ENCODE measurements around the gene RNF208. TPM values are rescaled to one million over a fixed set of nuclear protein-coding genes. Genes with fewer than 3 reads are reported as not detected.

RNF208 gene
- total RNA-seq, 1 donor from 2014 or later: 31.5 TPM

- peak overlapping the region; percentile 66 for H3K27ac ChIP-seq (replicated peaks)
- TF ChIP-seq, protein P1, sequence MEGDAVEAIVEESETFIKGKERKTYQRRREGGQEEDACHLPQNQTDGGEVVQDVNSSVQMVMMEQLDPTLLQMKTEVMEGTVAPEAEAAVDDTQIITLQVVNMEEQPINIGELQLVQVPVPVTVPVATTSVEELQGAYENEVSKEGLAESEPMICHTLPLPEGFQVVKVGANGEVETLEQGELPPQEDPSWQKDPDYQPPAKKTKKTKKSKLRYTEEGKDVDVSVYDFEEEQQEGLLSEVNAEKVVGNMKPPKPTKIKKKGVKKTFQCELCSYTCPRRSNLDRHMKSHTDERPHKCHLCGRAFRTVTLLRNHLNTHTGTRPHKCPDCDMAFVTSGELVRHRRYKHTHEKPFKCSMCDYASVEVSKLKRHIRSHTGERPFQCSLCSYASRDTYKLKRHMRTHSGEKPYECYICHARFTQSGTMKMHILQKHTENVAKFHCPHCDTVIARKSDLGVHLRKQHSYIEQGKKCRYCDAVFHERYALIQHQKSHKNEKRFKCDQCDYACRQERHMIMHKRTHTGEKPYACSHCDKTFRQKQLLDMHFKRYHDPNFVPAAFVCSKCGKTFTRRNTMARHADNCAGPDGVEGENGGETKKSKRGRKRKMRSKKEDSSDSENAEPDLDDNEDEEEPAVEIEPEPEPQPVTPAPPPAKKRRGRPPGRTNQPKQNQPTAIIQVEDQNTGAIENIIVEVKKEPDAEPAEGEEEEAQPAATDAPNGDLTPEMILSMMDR (IDR thresholded peaks at IDR 0.05; ENCODE audit: borderline replicate concordance): no peak
These were observed 3.2 kb downstream of the RNF208 start for GRCh38 chr9:137218754-137219271.

DNA sequence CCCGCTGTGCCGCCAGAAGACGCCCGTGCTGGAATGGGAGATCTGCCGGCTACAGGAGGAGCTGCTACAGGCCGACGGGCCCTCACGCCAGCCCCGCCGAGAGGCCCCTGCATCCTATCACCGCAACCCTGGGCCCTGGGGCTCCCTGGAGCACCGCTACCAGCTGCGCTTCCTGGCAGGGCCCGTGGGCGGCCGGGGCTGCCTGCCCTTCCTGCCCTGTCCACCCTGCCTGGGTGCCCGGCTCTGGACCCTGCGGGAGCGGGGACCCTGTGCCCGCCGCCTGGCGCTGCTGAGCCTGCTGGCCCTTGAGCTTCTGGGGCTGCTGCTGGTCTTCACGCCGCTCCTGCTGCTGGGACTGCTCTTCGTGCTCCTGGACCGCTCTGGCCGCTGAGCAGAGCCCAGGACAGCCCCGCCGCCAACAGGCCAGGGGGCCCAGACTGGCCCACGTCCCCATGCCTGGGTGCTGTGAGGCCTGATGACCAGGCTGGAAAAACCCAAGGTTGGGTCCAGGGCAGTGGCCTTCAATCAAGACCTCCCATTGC, 3.8 kb downstream of the RNF208 start:
- Histone ChIP-seq H3K27me3 (ENCODE audit: low read depth) (no peaks in the 10 kb centered on the region), H3K36me3 (peaks cover 15% of the 10 kb centered on the region), H3K4me3 (peak overlapping the region; percentile 59), H3K4me1 (peaks cover 52% of the 10 kb centered on the region), H3K27ac (replicated peaks) (peak overlapping the region; percentile 66), H3K9me3 (replicated peaks) (no peaks in the 10 kb centered on the region)
- TF ChIP-seq, protein P1 (IDR thresholded peaks at IDR 0.05; ENCODE audit: borderline replicate concordance): no peak
- intact Hi-C loops (cut with micrococcal nuclease): no loop called here
- DNase-seq: no peak

More at GRCh38 chr9:137218754-137219271, 3.2 kb downstream of the RNF208 start:
- DNase-seq: no peak
- H3K27me3 ChIP-seq (ENCODE audit: low read depth): no peaks in the 10 kb centered on the region
- H3K9me3 ChIP-seq (replicated peaks): no peaks in the 10 kb centered on the region
- H3K4me1 ChIP-seq: peaks cover 55% of the 10 kb centered on the region
- peaks cover 15% of the 10 kb centered on the region for H3K36me3 ChIP-seq
- H3K4me3 ChIP-seq: peak overlapping the region; percentile 59
- intact Hi-C loops (cut with micrococcal nuclease): no loop called here

DNA sequence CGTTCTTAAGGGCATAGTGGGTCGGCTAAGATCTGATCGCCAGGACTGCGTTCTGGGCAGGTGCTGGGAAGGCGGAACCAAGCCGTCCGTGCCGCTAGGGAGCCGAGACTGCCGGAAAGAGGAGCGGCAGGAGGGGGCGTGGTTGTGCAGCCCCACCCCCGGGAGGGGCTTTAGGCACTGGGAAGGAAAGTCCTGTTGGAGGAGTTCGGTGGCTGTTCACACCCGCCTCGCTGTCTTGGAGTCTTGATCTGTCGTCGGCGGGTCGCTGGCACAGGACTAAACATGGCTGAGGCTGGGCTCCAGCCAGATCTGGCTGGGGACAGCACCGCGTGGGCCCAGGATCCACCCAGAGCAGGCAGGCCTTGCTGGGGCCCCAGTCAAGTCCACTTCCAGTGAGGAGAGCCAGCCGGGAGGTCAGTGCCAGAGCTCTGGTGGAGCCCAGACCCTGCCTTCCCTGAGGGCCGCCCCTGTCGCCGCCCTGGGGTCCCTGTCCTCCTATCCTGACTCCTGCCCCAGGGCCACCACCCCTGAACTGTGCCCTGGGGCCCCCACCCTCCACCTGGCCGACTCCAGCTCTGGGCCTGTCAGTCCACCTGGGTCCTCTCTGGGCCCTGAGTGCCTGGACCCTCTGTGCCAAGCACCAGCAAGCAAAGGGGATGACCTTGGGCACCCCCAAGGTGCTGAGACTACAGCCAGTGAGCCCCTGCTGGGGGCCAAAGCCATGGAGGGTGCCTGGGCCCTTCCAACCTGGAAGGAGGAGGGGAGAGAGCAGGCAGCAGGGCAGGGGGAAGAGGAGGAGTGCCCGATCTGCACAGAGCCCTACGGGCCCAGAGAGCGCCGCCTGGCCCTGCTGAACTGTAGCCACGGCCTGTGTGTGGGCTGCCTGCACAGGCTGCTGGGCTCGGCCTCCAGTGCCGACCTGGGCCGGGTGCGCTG, 4.5 kb downstream of the RNF208 start:
- H3K4me3 ChIP-seq: peak overlapping the region; percentile 59
- peaks cover 45% of the 10 kb centered on the region for H3K4me1 ChIP-seq
- H3K27ac ChIP-seq (replicated peaks): peak overlapping the region; percentile 66
- H3K36me3 ChIP-seq: peaks cover 15% of the 10 kb centered on the region
- TF ChIP-seq, protein P1 (IDR thresholded peaks at IDR 0.05; ENCODE audit: borderline replicate concordance): no peak
- DNase-seq: peak; percentile 75
- H3K27me3 ChIP-seq (ENCODE audit: low read depth): no peaks in the 10 kb centered on the region
- intact Hi-C loops (cut with micrococcal nuclease): no loop called here
- H3K9me3 ChIP-seq (replicated peaks): no peaks in the 10 kb centered on the region

DNA sequence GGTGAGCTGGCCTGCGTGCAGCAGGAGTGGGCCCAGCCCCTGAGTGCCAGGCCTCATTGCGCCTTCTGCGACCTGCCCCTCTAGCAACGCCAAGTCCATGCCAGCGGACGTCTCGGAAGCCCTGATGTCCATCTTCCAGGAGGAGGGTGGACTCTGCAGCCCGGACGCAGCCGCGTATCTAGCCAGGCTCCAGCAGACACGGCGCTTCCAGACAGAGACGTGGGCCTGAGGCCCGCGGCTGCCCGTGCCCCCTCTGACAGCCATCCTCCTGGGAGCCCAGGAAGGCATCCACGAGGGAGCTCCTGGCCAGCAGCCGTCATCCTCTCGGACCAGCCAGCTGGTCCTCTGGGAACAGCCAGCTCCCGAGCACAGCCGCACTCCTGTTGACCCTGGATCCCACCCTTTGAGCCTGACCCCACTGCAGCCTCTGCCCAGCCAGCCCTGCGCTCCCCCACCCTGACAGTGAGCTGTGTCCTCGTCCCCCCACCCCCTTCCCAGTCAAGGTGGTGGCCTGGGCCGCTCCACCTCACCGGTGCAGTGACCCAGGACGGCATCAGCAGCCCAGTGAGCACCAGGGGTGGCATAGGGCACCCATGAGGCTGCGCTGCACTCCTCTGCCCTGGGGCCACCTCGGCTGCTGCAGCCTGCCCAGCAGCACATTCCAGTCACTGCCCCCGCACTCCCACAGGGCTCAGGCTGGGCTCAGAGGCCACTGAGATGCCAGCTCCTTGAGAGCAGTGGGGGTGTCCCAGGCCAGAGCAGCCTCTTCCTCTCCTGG, 5.7 kb downstream of the RNF208 start:
- TF ChIP-seq, protein P1 (IDR thresholded peaks at IDR 0.05; ENCODE audit: borderline replicate concordance): no peak
- no peaks in the 10 kb centered on the region for H3K27me3 ChIP-seq (ENCODE audit: low read depth)
- intact Hi-C loops (cut with micrococcal nuclease): no loop called here
- H3K4me3 ChIP-seq: no peak overlapping the region
- no peak overlapping the region for H3K27ac ChIP-seq (replicated peaks)
- DNase-seq: no peak
- no peaks in the 10 kb centered on the region for H3K9me3 ChIP-seq (replicated peaks)
- H3K4me1 ChIP-seq: peaks cover 37% of the 10 kb centered on the region
- H3K36me3 ChIP-seq: peaks cover 15% of the 10 kb centered on the region
